OCI-LY1 (cell line): ENCODE results near the gene CTAGE6.
"Not testable (repeated sequence)": the region's sequence is repeated elsewhere in the genome, so short reads cannot be mapped to it uniquely, and the experiment has no call there.

Experiments
- CTCF ChIP-seq: fragments of 200-600 bp; sonication (generic), shearing (Covaris generic); IDR thresholded peaks from 2 replicates; pipeline ENCODE4 v1.5.1; 2017; ENCODE audit warnings: mild to moderate bottlenecking, antibody characterized with exemption, low read length, moderate library complexity, mixed read lengths
- EZH2 ChIP-seq: fragments of 200-600 bp; sonication (generic), shearing (Covaris generic); IDR thresholded peaks from 2 replicates; pipeline ENCODE4 v1.8.0; 2017; ENCODE audit warnings: borderline replicate concordance, mixed run types, mild to moderate bottlenecking, antibody characterized with exemption, low read length, moderate library complexity, mixed read lengths

DNA sequence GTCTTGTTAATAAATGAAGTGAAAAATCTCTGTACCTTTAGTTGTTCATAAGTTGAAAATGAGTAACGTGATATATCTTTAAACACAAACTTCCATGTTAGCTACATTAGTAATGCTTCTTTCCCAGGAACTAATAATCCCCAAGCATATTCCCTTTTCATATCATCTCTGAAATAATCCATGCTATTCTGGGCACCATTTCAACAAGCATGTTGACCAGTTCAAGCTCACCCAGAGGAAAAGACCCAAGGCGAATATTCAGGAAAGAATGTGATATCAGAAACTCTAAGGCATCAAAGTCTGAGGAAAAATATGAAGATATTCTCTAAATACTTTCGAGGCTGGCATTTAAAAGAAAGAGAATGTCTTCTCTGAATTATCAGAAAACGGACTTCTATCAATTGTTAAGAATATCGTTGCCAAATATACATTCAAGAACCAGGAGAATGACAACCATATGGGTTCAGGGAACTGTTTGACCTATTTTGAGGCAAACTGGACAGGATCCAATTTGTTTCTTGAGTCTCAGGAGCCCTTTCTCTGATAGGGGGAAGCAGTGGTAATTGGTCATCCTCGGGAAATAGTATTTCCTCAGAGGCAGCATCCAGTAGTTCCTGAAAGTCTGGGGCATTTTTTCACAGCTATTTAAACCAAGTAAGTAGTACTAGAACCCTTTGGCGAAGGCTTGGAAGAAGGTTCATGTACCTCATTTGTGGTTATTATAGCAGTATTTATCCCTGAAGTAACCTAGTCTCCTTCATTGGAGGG lies 28.1 kb upstream of the CTAGE6 start:
- not testable (repeated sequence) for TF ChIP-seq CTCF, EZH2
